HG03575 (cell line): ENCODE data around the gene NDUFA6.
A peak's percentile ranks its signal among the peaks of the same experiment; 100 is the strongest.
"Not testable (repeated sequence)": the region's sequence is repeated elsewhere in the genome, so short reads cannot be mapped to it uniquely, and the experiment has no call there.

Experiments used
- ATAC-seq: cut with Tn5 transposase; IDR thresholded peaks from one replicate; pipeline ENCODE4 v1.9.1; 2021; ENCODE audit not compliant: unreplicated experiment, insufficient number of reproducible peaks, low FRiP score; ENCODE audit errors: extremely low read depth

NDUFA6 gene

DNA sequence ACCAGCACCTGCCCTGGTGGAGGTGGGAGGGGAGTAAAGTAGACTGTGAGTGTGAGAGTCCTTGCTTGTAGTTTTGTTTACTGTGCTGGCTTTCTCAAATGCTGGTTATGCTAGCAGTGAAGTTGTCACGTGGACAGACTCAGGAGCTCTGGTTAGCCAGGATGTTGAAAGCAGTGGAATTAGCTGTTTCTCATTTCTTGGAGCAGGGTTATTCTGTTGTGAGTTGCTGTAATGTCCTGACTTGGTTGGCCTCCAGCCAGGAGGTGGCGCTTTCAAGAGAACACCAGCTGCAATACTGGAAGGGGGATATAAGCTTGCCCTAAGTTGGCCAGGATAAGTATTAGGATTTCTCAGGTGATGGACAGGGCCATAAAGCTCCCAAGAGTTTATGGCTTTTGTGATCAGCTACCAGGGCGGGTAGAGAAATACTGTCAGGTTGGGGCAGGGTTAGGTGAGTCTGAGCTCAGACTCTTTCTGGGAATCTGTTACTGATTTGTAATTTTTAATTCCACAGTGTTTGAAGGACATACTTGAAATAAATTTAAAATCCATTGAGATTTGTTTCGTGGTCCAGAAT is 26.4 kb upstream of the NDUFA6 start:
- ATAC-seq, result no peak

DNA sequence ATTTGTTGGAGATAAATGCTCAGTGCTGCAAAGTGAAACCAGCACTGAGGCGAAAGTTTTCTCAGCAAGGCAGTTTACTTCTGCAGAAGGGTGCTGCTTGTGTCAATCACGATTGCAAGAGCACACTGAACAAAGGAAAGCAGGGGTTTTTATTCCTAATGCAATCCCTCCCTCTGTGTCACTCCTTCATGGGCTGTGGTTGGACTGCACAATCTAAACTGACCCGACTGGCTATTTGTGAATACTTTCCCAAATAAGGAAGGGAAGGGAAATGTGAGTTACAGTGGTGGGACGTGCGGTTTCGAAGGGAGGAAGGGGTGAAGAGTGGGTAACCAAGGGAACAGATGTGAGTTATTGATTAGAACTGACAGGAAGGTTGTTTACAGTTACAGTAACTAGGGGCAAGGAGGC is 24.9 kb upstream of the NDUFA6 start:
- ATAC-seq, result not testable (repeated sequence)

DNA sequence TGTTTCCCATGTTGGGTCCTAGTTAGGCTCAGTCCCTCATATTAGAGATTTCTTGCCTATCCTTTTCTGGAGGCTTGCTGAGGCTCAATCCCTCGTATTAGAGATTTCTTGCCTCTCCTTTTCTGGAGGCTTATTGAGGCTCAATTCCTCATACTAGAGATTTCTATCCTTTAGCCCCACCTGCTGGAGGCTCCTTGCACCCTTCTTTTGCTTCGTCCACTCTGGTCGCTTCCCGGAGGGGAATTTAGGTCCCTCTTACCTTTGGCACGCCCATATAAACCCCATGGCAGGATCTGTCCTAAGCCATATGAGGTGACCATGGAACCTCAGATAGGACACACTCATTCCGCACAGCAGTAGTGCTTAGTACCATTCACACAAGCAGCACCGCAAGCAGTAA is 24.1 kb upstream of the NDUFA6 start:
- ATAC-seq, result no peak

DNA sequence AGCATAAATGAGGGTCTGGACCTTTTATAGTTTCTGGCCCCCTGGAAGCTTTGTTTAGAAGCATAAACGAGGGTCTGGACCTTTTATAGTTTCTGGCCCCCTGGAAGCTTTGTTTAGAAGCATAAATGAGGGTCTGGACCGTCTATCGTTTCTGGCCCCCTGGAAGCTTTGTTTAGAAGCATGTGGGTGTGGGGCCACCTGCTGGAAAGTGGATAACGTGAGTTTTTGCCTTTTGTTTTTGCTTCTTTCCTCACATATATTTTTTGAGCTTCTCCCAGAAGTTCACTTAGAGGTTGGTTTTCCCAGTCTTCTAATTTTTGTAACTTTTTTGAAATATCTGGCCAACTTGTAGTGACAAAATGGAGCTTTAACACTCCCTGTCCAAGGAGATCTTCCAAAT is 22.2 kb upstream of the NDUFA6 start:
- ATAC-seq, result not testable (repeated sequence)

DNA sequence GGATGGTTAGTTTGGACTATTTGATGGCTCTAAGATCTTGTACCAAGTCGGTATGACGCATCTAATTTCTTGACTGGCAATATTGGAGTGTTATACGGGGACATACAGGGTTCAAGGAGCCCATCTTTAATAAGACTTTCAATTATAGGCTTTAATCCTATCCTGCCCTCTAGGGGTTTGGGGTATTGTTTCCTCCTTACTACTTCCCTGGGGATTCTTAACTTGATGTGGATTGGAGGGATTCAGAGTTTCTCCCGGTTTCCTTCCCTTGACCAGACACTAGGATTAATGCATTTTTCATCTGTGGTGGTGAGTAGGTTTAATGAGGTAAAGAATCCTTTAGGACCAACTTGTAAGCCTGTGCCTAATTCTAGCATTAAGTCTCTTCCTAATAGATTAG is 21.2 kb upstream of the NDUFA6 start:
- no peak for ATAC-seq

DNA sequence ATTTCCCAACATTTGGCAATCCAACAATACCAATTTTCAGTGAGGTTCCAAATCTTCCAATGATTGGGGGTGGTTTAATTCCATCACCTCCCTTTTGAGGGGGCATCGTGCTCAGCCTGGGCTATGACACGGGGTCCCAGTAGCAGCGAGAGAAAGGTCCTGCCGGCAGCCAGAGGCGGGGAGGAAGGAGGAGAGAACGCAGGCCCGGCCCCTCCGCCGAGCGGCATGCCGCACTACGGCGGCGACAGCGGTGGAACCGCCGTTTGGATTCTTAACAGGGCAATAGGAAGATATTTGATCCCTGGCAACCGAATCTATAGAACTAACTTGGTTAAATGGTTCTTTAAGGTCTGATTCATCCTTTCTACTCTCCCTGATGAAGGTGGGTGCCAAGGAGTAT is 18.3 kb upstream of the NDUFA6 start:
- ATAC-seq, result no peak

DNA sequence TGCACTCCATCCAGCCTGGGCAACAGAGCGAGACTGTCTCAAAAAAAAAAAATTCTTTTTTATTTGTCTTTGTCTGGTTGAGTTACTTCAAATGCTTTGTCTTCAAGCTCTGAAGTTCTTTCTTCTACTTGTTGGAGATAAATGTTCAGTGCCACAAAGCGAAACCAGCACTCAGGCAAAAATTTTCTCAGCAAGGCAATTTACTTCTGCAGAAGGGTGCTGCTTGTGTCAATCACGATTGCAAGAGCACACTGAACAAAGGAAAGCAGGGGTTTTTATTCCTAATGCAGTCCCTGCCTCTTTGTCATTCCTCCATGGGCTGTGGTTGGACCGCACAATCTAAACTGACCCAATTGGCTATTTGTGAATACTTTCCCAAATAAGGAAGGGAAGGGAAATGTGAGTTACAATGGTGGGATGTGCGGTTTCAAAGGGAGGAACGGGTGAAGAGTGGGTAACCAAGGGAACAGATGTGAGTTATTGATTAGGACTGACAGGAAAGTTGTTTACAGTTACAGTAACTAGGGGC is 13.8 kb upstream of the NDUFA6 start:
- ATAC-seq, result not testable (repeated sequence)

DNA sequence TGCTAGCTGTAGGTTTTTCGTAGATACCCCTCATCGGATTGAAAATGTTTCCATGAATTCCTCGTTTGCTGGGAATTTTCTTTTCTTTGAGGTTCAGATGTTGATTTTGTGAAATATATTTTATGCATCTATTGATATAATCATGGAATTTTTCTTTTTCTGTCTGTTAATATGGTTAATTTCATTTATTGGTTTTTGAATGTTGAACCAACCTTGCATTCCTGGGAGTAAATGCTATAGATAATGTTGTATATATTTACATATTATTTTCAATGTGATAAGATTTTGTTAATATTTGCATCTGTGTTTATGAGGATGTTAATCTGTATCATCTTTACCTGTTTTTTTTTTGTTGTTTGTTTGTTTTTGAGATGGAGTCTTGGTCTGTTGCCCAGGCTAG is 10.6 kb upstream of the NDUFA6 start:
- no peak for ATAC-seq

DNA sequence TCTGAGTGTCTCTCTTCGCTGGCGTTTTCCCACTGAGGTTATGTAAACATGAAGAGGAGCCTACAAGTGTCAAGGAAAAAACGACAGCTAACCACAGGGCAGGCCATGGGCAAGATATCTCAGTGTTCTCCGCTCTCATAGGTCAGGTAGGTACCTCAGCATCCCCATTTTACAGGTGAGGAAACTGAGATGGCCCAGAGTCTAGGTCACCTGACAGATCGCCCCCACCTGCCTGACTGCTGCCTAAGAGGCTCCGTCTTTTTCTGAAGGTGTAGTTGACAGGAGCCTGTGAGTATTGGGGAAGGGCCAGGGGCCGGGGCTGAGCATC is 847 bp upstream of the NDUFA6 start:
- ATAC-seq, result no peak

DNA sequence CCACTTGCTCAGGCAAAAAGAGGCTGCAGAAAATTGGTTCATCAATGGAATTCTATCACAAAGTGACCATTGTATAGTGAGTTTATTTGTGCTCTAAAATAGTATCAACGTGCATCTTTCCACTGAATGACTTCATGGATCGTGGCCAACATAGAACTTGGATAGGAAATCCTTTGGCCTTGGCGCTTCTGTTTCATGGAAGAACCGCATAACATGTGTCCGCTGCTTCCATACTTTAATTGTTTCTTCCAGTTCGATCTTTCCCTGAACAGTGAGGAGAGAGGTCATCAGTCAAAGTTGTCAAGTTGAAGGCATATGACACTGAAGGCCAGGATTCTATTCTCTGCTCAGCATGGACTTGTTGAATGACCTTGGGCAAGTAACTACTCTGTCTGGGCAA is 4.5 kb downstream of the NDUFA6 start:
- no peak for ATAC-seq

DNA sequence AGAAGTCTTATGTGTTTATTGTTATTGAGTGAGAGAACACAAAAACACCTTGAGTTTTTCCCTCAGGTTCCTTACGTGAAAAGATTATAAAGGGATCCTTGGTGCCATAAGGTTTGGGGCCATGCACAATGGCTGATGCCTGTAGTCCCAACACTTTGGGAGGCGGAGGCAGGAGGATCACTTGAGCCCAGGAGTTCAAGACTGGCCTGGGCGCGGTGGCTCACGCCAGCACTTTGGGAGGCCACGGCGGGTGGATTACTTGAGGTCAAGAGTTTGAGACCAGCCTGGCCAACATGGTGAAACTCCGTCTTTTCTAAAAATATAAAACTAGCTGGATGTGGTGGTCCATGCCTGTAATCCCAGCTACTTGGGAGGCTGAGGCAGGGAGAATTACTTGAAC is 5.7 kb downstream of the NDUFA6 start:
- no peak for ATAC-seq

DNA sequence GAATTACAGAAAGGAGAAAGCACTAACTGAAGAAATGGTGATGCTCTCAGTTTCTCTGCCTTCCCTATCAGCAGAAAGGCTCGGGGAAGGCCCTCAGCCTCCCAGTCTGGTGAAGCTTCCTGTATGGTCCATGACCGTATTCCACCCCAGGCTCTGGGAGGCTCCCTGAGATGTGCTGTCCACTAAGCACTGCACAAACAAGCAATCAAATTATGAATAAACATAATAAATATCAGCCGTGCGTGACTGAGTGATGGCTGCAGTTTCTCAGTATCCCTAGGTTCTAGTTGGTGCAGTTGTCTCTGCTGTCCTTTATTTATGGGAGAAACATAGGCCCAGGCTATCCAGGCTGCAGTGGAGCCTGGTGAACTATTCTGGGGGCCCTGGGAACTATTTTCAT is 7.5 kb downstream of the NDUFA6 start:
- no peak for ATAC-seq

DNA sequence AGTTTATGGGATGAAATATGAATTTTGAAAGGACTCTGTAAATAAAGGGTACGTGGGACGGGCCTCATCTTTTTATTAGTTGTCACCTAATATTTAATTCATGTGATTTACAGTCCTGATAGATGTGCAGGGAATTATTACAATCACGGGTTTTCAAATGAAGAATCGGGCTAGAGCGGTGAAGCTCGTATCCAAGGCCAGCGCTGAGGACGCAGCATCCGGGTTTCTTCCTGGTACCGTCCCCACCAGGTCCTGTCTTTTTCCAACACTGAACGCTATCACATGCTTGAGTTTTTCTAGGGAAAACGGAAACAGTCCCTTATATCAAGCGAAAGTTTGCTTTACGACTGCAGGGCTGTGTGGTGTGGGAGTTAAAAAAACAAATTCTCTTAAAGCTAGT is 10.3 kb downstream of the NDUFA6 start:
- ATAC-seq, result no peak

DNA sequence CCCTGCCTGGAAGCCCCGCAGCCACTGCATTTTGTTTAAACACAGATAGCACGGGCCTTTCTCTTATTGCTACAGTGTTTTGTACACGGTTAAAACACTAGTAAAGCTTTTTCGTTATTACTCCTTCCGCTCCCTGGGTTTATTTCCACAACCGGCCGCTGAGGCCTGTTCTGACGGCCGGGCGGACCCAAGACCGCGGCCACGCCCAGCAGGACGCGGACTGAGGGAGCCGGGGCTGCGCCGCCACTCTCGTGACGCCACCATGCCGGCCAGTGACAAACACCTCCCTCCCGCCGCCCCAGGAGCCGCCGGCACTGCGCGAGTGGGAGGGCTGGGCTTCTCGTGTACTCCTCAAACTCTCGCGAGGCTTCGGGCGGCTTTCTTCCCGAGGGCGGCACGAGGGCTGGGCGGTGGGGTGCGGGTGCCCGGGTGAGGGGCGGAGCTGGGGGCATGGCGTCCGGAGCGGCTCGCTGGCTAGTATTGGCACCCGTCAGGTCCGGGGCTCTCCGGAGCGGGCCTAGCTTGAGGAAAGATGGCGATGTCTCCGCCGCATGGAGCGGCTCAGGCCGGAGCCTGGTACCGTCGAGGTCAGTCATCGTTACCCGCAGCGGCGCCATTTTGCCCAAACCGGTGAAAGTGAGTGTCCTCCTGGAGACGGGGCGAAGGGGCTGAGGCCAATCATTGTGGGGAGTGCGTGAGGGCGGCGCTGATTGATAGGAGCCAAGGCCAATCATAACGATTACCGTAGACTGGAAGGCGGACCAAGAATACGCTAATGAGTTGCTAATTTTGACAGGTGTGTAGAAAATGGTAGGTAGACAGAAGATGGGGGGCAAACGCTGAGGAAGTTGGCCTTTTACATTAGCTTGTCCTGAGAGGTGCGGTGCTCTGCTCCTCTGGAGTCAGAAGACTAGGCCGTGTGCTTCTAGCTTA is 11.0 kb downstream of the NDUFA6 start, which contains the start of gene SMDT1:
SMDT1 (plus strand) TSS at position 382 of the 933 bp plus-strand sequence; CDS start at position 451, 69 bp downstream.
- peak; percentile 35 for ATAC-seq

DNA sequence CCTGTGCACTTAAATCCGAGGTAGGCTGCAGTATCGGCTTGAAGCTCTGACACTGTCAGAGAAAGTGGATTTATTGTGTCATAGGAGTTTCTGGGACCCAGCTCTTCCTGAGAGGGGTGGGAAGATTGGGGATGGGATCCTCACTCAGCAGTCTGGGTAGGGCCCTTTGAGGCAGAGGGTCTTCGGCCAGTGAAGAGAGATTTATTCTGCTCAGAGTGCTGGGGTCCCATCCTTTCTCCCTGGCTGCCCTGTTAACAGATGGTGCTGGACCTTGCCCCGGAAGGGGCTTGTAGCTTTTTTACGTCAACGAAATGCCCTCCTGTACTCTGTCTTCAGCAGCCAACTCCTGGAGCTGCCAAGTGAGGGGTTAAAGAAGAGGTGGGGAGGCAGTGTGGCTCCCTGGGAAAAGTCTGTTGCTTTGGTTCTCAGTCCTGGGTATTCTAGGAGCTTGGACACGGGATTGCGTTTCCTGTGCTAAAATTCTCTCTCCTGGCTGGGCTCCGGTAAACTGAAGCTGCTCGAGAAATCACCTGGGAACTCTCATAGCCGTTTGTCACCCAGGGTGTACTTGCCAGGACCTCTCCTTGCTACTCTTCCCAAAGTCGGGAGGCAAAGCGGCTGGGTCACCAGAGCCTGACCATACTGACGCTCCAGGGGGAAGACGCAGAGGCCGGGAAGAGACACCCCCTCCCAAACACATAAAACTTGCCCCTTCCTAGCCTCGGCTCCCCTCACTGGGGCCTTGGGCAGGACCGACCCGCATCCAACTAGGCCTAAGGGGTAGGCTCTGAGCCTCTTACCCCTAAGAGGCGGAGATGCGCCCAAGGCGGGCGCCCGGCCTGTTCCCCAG is 11.9 kb downstream of the NDUFA6 start:
- no peak for ATAC-seq

DNA sequence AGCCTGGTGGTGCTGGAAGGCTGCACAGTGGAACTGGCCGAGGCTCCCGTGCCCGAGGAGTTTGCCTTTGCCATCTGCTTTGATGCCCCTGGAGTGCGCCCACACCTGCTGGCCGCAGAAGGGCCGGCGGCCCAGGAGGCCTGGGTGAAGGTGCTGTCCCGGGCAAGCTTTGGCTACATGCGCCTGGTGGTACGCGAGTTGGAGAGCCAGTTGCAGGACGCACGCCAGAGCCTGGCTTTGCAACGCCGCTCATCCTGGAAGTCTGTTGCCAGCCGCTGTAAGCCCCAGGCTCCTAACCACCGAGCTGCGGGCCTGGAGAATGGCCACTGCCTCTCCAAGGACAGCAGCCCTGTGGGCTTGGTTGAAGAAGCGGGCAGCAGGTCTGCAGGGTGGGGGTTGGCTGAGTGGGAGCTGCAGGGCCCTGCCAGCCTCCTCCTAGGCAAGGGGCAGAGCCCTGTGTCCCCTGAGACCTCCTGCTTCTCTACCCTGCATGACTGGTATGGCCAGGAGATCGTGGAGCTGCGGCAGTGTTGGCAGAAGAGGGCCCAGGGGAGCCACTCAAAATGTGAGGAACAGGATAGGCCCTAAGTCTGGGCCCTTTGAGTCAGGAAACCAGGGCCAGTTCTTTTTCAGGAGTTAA is 13.0 kb downstream of the NDUFA6 start:
- ATAC-seq, result no peak

DNA sequence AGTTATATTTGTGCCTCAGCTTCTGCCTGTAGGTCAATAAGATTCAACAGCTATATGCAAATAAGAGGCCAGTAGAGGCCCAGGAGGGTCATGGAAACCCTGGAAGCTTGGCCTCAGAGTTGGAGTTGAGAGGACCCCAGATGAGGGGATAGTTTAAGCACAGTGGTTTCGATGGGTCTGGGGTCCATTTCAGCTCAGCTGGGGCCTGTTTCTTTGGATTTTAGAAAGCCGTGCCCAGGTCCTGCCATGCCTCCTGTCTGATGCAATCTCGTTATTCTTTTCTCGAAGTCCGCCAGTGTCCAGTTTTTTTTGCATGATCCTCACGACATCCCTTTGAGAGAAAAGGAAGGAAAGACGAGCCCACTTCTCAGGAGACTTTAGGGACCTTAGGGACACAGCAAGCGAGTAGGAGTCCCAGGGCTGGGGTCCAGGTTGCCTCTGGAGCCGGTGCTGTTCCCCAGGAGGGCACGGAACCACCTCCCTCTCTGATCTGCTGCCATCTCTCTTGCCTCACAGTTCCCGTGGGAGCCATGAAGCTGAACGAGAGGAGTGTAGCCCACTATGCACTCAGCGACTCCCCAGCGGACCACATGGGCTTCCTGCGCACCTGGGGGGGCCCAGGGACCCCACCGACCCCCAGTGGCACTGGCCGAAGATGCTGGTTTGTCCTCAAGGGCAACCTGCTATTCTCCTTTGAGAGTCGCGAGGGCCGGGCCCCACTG is 13.6 kb downstream of the NDUFA6 start:
- ATAC-seq, result no peak

DNA sequence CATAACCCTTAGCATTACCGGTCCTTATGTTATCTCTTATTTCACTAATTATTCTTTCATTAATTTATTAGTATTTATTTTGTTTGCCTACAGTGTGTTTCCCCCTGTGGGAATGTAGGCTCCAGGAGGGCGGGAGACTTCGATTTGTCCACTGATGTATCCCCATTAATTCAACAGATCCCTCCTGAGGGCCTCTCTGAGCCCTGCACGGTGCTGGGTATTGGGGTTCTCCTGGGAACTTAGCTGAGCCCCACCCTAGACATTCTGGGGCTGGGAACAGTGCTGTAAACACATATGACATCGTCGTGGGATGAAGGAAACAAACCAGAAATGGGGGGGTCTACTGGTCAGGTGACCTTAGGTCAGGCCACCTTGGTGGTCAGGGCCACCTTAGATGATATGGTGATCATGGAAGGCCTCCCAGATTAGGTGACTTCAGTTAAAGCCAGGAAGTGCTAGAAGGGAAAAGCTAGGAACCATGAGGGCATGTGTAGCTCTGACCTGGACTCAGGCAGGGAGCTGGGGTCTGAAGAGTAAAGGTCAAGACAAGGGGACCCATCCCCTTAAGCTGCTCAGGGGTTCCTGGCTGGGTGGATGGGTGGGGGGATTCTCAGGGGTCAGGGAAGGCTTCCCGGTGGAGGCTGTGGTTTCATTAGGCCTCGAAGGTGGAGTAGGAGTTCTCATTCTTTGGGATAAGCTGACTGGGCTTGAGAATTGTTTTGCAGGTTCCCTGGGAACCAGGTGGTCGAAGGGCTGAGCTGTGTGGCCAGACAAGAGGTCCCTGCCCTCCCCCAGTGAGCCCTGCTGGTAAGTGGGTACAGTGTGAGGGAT is 15.5 kb downstream of the NDUFA6 start:
- ATAC-seq, result no peak
